ENCODE measurements around the gene KIF2C.
A peak's percentile ranks its signal among the peaks of the same experiment; 100 is the strongest.
"Not testable (repeated sequence)": the region's sequence is repeated elsewhere in the genome, so short reads cannot be mapped to it uniquely, and the experiment has no call there.

KIF2C gene

GRCh38 chr1:44775930-44776729 is 36.5 kb downstream of the KIF2C start:
- DNase-seq = peak; percentile 21

- DNase-seq = no peak
Measured at GRCh38 chr1:44776730-44777068, 37.1 kb downstream of the KIF2C start.

- no peak for DNase-seq
Measured at GRCh38 chr1:44777547-44777946, 37.9 kb downstream of the KIF2C start.

GRCh38 chr1:44777969-44778635 is 38.5 kb downstream of the KIF2C start:
- peak; percentile 46 for DNase-seq

GRCh38 chr1:44778705-44779576 is 39.3 kb downstream of the KIF2C start:
- no peak for DNase-seq

GRCh38 chr1:44780583-44781121 is 41.0 kb downstream of the KIF2C start:
- no peak for DNase-seq

GRCh38 chr1:44783697-44784093 is 44.1 kb downstream of the KIF2C start:
- DNase-seq = no peak

- no peak for DNase-seq
Measured at GRCh38 chr1:44784094-44785028, 44.7 kb downstream of the KIF2C start.

GRCh38 chr1:44785029-44785380 is 45.4 kb downstream of the KIF2C start:
- no peak for DNase-seq

- DNase-seq = no peak
Measured at GRCh38 chr1:44785501-44786137, 46.0 kb downstream of the KIF2C start.

- peak; percentile 38 for DNase-seq
Measured at GRCh38 chr1:44786138-44786840, 46.7 kb downstream of the KIF2C start.

GRCh38 chr1:44786841-44787426 is 47.3 kb downstream of the KIF2C start:
- no peak for DNase-seq

- DNase-seq = no peak
Measured at GRCh38 chr1:44787506-44787905, 47.9 kb downstream of the KIF2C start.

- DNase-seq = no peak
Measured at GRCh38 chr1:44788120-44788860, 48.7 kb downstream of the KIF2C start, which contains the start of gene BEST4. TSS of gene BEST4 (minus strand) at chr1:44788170. CDS start at chr1:44787705, 465 bp downstream.

- DNase-seq = no peak
Measured at GRCh38 chr1:44790968-44791801, 51.5 kb downstream of the KIF2C start.

GRCh38 chr1:44792736-44793502 is 53.3 kb downstream of the KIF2C start:
- no peak for DNase-seq

- DNase-seq = not testable (repeated sequence)
Measured at GRCh38 chr1:44797886-44798285, 58.2 kb downstream of the KIF2C start.
